HG03066 (cell line): ENCODE measurements around the gene MGME1.

Experiments
- ATAC-seq: cut with Tn5 transposase; IDR thresholded peaks from one replicate; pipeline ENCODE4 v1.9.1; 2021; ENCODE audit warnings: low read depth; ENCODE audit not compliant: unreplicated experiment

MGME1 gene

DNA sequence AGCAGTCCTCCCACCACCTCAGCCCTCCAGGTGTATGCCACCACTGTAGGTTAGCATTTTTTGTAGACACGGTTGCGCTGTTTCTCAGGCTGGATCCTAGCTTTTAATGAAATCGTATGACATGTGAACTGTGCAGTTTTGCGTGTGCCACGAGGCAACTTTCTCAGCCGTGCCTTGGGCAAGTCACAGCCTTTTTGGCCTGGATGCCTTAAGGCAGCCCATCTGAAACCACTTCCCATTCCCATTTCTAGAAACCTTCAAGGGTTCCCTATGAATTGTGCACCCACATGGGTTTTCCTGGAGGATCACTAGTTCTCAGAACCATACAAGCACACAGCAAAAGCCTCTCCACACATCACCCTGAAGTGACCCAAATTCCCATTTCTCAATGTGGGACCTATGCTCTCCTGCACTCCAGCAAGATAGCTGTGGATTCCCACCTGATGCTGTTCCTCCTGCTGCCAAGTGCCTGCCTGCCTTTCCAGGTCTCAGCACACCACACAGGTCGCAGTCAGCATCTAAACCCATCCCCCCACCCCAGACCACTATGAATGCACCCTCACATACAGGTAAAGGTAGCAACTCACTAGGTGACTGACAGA lies 29.1 kb upstream of the MGME1 start:
- ATAC-seq, result no peak

DNA sequence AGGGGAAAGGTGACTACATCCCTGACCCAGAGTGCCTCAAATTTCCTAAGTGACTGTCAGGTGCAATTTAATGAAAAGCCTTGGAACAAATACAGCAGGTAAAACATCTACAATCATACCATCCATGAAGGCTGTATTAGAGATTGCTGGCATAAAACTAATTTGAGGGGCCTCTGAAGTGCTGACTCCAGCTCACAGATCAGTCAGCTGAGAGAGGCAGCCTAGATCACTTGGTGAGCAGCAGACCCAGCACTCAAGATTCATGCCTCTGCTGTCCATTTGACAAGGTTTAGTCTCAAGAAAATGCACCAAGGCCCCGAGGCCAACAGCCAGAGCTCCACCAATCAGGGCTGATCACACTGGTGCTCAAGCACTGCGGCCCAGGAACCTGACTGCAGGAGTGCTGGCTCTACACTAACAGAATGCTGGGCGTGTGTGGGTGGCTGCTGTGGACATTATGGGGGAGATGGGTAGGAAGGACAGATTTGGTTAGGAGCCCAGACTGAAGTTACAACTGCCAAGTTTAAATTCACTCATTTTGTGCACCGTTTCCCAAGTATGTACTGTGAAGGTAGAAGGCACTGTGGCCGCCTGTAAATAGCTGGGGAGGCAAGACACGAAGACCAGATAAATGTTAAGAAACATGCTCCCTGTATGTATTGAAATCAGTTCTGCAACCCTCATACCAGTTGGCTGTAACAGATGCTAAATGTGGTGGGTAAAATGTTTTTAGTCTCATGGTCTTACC lies 28.4 kb upstream of the MGME1 start:
- ATAC-seq, result no peak

DNA sequence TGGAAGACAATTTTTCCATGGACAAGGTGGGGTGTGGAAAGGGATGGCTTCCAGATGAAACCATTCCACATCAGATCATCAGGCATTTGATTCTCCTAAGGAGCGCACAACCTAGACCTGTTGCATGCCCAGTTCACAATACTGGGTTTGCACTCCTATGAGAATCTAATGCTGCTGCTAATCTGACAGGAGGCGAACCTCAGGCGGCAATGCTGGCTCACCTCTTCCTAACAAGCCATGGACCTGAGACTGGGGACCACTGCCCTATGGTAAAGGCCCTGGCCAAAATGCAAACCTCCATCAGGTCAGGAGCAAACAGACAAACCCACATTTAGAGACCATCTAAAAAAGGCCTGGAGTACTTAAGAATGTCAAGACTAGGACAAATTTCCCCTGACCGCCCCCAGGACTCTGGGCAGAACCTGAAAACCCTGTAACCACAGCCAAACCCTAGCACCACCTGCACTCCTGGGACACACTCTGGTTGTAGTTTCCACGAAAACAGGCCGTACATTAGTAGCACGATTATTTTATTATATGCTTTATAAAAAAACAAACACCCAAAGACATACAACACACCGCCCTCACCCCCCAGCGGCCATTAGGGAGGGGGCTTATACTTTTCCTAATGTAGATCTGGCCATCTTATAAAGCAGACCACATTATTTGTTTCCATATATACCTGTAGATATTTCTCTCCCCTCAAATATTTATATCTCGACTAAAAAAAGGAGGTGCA lies 27.6 kb upstream of the MGME1 start:
- no peak for ATAC-seq

DNA sequence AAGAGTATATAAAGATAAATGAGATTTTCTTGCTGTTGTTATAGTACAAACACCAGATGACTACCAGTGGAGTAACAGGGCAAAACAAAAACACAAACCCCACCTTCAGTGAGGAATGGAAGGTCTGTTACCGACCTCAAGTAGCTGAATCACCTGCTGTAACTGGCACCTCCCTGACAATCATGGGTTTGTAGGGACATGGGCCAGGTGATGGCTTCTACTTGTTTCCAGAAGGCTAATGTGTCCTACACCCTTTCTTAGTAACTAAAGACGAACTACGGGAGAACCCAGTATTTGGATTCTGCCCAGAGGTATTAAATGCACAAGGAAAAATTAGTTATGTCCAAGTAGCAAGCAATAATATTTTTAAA lies 27.0 kb upstream of the MGME1 start:
- ATAC-seq, result no peak

DNA sequence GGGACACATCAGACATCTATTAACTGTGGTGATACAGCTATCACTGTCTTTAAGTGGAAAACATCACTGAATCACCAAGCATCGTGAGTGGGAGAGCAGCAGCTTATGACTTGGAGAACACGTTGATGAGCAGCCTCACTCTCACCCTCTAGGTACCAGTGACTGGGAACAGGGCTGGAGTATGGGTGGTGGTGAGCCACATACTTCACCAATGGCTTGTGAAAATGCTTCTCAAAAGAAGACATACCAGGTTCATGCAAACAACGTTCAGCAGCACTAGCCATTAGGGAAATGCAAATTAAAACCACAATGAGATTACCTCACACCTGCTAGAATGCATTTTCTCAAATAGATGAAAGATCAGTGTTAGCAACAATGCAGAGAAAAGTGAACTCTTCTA lies 25.5 kb upstream of the MGME1 start:
- peak; percentile 75 for ATAC-seq

DNA sequence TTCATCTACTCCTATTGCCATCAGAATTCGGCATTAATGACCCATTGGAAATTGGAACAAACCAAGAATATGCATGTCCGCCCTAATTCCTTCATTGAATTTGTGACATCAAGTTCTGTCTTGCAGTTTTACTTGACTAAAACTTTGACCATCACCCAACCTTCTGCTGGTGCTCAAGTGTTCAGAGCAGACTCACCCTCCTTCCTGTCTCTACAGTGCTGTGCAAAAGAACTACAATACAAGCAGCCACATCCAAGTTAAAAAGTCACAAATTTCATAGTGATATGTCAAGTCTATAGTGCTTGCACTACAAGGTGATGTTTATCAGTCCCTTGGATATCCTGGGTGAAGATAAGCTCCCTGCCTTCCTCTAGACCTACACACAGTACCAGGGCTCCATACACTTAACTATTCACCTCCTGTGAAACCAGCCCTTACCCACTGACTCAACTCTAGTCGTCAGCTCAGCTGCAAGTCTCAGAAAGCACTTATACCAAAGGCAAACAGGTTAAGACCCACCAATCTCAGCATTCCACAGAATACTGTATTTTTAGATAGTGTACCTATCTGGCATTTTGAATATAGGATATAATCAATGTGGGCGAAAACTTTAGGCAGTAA lies 23.9 kb upstream of the MGME1 start:
- ATAC-seq, result no peak

DNA sequence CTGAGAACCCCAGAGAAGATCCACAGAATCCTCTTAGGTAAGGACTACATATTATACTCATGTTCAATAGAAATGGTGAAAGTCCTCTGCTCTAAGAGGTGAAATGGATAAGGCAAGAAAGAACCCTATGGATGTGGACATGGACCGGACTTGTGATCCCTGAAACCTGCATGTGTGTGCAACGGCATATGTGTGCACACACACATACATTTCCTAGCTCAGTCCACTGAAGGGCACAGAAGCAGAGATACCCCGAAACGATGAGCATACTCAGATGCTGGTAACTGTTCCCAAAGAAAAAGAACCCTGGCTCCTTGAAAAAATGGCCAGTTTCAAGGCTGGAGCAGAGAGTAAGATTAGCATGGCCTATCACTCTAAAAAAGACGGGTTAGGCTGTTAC lies 22.8 kb upstream of the MGME1 start:
- ATAC-seq, result no peak

DNA sequence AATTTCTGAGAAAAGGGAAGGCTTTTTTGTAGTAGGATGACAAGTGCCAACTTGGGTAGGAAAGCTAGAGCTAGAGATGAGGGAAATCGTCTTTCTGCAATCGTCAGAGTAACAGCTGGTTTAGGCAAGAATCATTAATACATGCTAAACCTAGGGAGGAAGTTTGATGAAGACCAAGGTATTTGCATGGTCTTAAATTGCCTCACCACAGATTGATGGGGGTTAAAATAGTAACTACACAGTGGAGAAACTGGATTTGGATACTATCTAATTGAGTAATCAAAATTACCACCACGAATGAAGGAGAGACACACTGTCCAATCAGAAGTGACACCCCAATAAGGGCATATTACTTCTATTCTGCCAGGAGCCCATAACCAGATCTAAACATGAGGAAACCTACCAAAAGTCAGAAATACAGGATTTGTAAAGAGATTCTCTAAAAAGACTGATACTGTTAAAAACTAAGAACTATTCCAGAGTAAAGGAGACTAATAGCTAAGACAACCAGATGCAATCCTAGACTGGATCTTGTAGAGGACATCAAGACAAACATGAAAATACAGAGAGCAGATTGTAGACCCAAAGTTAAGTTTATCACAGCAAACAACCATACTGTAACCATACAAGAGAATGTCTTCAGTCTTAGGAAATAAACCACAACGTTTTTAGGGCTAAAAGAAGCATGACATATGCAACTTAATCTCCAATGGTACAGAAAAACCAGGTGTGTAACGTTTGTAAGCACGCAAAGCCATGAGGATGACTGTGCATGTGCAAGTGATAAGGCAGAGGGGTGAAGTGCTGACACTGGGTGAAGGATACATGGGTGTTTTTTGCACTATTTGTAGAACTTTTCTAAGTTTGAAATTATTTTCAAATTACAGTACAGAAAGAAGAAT lies 22.0 kb upstream of the MGME1 start:
- no peak for ATAC-seq

DNA sequence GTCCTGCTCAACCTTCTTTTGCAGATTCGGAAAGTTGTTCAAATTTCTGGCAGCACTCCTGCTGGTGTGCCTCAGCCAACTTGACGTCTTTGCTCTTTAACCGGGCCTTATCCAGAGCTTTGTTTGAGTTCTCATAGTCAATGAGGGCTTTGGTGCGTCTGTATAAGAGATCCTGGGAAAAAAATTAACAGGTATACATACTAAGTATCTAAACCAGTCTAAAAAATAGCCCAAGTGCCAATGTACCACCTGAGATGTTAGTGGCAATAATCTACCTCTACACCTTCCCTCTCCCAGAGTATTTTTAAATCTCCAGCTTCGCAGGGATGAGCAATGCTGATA lies 21.4 kb upstream of the MGME1 start:
- no peak for ATAC-seq

DNA sequence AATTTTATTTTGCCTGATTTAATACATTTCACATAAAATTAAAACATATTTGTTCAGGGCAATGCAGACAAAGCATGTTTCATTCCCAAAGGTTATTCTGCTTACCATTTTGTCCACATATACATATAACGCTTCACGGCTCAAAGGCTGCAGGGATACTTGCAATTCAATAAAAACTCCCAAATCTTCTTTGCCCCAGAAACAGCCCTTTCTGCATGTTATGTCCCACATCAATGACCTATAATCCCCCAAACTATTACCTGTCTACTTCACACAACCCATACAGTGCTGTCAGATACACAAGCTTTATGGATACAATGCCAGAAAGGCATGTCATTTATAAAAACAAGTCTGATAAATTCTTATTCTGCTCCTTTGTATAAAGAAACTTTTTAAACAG lies 20.4 kb upstream of the MGME1 start:
- no peak for ATAC-seq

DNA sequence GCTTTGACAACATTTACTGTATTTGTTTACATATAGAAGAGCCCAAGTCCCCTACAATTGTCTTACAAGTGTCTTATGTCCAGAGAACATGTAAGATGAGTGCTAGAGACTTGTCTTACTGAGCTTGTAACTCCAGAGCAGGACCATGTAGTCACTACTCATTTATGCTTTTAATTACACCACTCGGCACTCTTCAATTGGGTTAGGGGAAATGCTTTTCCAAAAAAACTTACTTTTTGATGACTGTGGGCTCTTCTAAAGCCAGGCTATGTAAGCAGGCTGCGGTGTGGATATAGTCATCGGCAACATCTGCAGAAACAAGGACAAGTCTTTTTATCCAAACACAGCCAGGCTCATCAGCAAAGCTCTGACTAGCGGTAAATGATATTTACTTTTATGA lies 18.9 kb upstream of the MGME1 start:
- no peak for ATAC-seq

DNA sequence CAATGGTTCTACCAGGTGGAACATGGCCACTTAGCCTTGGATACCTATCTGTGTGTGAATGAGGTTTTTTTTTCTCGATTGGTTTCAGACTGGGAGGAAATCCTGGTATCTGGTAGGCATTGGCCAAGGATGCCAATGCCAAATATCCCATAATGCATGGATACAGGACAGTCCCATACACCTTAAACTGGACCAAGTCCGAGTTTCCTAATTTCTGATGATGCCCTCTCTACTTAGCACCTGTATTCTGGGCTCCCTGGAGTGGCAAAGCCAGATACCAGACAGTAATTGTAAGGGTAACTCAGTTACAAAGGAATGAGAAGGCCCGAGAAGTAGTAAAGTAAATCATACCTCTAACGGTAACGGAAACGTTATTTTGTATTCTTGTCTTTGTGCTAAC lies 18.1 kb upstream of the MGME1 start:
- ATAC-seq, result no peak

DNA sequence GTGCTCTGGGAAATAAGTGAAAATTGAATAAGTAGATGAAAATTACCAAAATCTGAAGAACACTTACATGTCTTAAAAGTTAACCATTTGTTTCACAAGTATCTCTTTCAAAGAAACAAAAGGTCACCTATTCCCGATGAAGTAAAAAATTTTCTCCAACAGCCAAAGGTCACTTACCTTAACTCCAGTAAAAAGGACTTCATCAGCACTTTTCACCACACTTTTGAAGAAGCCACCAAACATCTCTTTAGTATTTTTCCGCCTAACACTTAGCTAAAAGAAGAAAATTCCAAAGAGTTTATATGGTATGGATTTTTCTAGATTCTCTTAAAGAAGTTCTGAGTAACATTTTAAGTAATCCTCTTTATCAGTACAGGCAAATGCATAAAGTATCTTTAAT lies 17.5 kb upstream of the MGME1 start:
- ATAC-seq, result no peak

DNA sequence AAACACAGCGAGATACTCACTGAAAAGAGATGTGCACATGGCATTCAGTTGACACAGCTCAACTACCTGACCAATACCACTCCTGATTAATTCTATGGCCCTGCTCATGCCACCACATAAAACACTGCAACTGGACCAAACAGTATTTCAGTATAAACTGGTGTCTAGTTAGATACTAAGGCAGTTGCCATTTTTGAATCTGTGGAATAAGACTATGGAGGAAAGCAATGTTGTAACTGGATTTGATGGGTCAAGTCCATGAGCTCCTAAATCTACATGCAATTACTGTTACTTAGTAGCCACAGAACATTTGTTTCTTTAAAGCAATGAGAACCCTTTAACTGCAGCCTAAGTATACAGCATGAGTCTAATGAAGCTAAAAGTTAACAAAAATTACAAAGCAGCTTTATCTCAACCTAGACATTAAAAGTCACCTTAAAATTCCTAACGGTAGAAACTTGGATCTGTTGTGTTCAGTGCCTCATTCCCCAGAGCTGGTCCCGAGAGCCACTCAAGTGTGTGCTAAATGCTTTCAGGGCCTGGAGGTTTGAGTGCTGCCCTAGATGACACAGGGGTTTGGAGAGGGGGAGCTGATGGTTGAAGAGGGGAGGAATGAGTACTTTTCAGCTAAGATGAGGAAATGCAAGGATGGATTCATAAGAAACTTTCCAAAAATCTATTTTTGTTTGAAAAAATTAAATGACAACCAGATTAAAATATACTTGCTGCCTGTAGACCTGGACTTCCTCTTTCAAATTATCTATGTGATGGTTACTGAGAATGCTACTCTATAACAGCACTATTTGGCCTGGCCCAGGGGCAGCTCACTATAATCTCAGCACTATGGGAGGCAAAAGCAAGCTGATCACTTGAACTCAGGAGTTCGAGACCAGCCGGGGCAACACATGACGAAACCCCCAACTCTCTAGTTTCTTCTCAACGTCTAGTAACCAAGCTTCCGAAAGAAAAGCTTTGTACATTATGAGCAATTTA lies 15.8 kb upstream of the MGME1 start:
- ATAC-seq, result no peak

DNA sequence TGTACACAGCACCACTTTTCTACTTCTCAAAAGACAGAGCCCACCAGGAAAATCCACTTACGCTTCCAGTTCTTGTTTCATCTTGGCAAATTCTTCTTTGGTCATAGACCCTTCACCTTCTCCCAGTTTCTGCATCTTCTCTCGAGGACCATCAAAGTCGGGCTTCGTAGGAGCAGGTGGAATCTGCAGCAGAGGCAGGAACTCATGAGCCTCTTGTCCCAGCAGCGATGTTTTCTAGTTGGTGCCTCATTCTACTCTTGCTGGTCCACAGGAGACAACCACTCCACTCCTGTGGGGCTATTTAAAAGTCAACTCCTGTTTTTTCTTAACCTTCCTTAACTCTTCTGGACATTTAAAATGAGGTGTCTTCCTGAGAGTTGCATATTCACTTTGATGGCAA lies 14.9 kb upstream of the MGME1 start:
- ATAC-seq, result no peak

DNA sequence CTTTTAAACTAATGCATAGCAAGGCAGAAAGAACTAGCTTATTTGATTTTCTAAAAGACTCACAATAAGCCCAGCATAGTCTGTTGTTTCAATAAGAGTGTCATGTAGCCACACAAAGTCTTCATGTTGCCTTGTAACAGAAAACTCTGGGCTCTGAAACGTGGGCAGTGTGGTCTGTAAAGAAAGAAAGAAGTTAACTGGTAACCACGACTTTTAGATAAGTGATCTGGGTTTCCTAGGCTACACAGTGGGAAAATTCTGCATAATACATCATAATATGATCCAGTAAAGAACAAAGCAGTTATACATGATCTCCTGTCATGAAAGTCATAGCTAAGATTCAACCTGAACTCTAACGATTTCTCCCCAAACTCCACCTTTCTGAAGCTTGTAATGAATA lies 13.5 kb upstream of the MGME1 start:
- ATAC-seq, result no peak

DNA sequence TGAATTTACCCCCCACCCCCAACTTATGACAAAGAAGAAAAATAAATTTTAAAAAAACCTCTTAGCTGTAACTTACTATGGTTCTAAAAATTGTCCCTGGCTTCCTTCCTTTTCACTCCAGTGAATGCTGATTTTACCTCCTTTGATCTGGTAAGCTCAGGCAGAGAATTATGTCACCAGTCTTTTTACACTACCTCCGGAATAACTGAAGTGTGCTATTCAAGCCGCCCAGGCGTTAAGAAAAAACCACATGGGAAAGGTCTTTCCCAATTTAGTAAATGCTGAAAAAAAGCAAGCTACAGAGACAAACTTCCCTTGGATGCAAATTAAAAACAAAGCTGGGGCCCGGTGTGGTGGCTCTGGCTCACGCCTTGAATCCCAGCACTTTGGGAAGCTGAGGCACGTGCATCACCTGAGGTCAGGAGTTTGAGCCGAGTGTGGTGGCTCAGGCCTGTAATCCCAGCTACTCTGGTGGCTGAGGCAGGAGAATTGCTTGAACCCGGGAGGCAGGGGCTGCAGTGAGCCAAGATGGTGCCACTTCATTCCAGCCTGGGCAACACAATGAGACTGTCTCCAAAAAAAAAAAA lies 12.6 kb upstream of the MGME1 start:
- no peak for ATAC-seq

DNA sequence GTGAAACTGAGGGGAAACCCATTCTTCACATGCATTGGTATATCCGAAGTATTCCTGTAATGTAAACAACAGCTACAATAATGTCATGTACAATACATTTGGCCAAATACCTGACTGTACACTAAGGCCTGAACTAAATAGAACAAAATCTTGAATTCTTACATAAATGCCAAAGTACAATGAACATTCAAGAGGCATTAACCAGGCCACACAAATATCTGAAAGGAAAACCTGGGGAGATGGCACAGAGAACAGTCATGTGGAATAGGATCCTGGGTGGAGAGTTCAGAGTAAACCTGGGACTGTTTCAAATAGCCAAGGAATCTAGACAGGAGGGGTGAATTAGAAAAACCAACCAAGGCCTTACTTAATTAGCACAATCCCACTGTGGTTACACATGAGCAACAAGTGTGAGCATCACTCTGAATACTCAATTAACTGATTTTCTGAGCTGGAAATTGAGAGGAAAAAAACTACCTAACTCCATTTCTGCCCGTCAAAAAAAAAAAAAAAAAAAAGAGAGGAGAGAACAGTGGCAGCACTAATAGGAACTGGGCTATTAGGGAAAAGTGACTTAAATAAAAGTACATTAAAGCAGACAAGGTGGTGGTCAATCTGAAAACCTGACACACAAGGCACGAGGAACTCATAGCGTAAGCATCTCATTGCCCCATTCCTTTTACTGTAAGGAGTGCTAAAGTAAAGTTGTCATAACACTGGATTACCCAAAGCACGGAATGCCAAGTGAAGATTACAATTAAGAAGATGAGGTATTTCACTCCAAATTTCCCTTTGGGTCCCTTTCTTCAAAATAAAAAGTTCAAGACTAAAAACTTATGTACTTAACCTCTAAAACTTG lies 11.1 kb upstream of the MGME1 start:
- no peak for ATAC-seq
